ENCODE measurements around the gene GPC6. TPM values are rescaled to one million over a fixed set of nuclear protein-coding genes. Genes with fewer than 3 reads are reported as not detected.
"Not testable (repeated sequence)": the region's sequence is repeated elsewhere in the genome, so short reads cannot be mapped to it uniquely, and the experiment has no call there.

The GPC6 gene
- total and polyA plus RNA-seq, 2 experiments from 2014 or later = 26.0 to 92.8 TPM

GRCh38 chr13:93200626-93201025, 26.0 kb upstream of the GPC6 start:
- Histone ChIP-seq H3K4me2 (no peak overlapping the region), H3K4me1 (ENCODE audit: insufficient read depth) (no peaks in the 10 kb centered on the region), H3K27ac (no peak overlapping the region), H3K27me3 (no peaks in the 10 kb centered on the region), H3K4me3 (no peak overlapping the region), H3K36me3 (replicated peaks; ENCODE audit: insufficient read depth, low read depth) (no peaks in the 10 kb centered on the region), H3K79me2 (no peaks in the 10 kb centered on the region), H2AFZ (no peak overlapping the region), H4K20me1 (ENCODE audit: insufficient read depth, poor library complexity, severe bottlenecking) (no peaks in the 10 kb centered on the region), H3K9me3 (ENCODE audit: low read depth) (no peaks in the 10 kb centered on the region), H3K9me2 (replicated peaks; ENCODE audit: insufficient read depth) (no peaks in the 10 kb centered on the region)
- TF ChIP-seq EZH2 (IDR thresholded peaks at IDR 0.05; ENCODE audit: borderline replicate concordance) = no peak
- TF ChIP-seq CTCF (IDR thresholded peaks at IDR 0.05; ENCODE audit: poor library complexity) = no peak
- DNase-seq (ENCODE audit: low spot score) = no peak

- H3K27ac ChIP-seq = no peak overlapping the region
- H2AFZ ChIP-seq = no peak overlapping the region
- no peak overlapping the region for H3K4me3 ChIP-seq
- no peaks in the 10 kb centered on the region for H3K4me1 ChIP-seq (ENCODE audit: insufficient read depth)
- H3K9me2 ChIP-seq (replicated peaks; ENCODE audit: insufficient read depth) = no peaks in the 10 kb centered on the region
- H3K9me3 ChIP-seq (ENCODE audit: low read depth) = no peaks in the 10 kb centered on the region
- no peak overlapping the region for H3K4me2 ChIP-seq
- DNase-seq (ENCODE audit: low spot score) = no peak
- no peaks in the 10 kb centered on the region for H3K27me3 ChIP-seq
- H3K79me2 ChIP-seq = no peaks in the 10 kb centered on the region
- H3K36me3 ChIP-seq (replicated peaks; ENCODE audit: insufficient read depth, low read depth) = no peaks in the 10 kb centered on the region
- no peaks in the 10 kb centered on the region for H4K20me1 ChIP-seq (ENCODE audit: insufficient read depth, poor library complexity, severe bottlenecking)
- 33% methylated on average over 1 of the region's 1 CpG for WGBS (ENCODE audit: low lambda C conversion rate, missing lambda C conversion rate)
- no peak for TF ChIP-seq EZH2phosphoT487 (IDR thresholded peaks at IDR 0.05; ENCODE audit: low read depth, severe bottlenecking, unreplicated experiment)
- no peak for TF ChIP-seq EZH2 (IDR thresholded peaks at IDR 0.05; ENCODE audit: borderline replicate concordance)
- TF ChIP-seq CTCF (IDR thresholded peaks at IDR 0.05; ENCODE audit: poor library complexity) = no peak
Observed at GRCh38 chr13:93201992-93202558, 24.5 kb upstream of the GPC6 start.

- H4K20me1 ChIP-seq (ENCODE audit: insufficient read depth, poor library complexity, severe bottlenecking); H3K4me1 ChIP-seq (ENCODE audit: insufficient read depth); H3K27ac ChIP-seq; DNase-seq (ENCODE audit: low spot score); H3K4me3 ChIP-seq; H3K27me3 ChIP-seq; H3K36me3 ChIP-seq (replicated peaks; ENCODE audit: insufficient read depth, low read depth); H2AFZ ChIP-seq; H3K4me2 ChIP-seq; H3K9me2 ChIP-seq (replicated peaks; ENCODE audit: insufficient read depth); H3K79me2 ChIP-seq; H3K9me3 ChIP-seq (ENCODE audit: low read depth): not testable (repeated sequence)
- 92% methylated on average over 24 of the region's 24 CpGs for WGBS (ENCODE audit: low lambda C conversion rate, missing lambda C conversion rate)
Observed at GRCh38 chr13:93206778-93207392, 19.7 kb upstream of the GPC6 start.

- H2AFZ ChIP-seq = no peak overlapping the region
- no peaks in the 10 kb centered on the region for H3K9me3 ChIP-seq (ENCODE audit: low read depth)
- H3K36me3 ChIP-seq (replicated peaks; ENCODE audit: insufficient read depth, low read depth) = no peaks in the 10 kb centered on the region
- H3K4me3 ChIP-seq = no peak overlapping the region
- no peaks in the 10 kb centered on the region for H3K27me3 ChIP-seq
- H3K9me2 ChIP-seq (replicated peaks; ENCODE audit: insufficient read depth) = no peaks in the 10 kb centered on the region
- DNase-seq (ENCODE audit: low spot score) = no peak
- TF ChIP-seq CTCF (IDR thresholded peaks at IDR 0.05; ENCODE audit: poor library complexity) (no peak), EZH2phosphoT487 (IDR thresholded peaks at IDR 0.05; ENCODE audit: low read depth, severe bottlenecking, unreplicated experiment) (no peak), EZH2 (IDR thresholded peaks at IDR 0.05; ENCODE audit: borderline replicate concordance) (no peak)
- 93% methylated on average over 1 of the region's 1 CpG for WGBS (ENCODE audit: low lambda C conversion rate, missing lambda C conversion rate)
- no peak overlapping the region for H3K4me2 ChIP-seq
- H3K4me1 ChIP-seq (ENCODE audit: insufficient read depth) = no peaks in the 10 kb centered on the region
- H3K79me2 ChIP-seq = no peaks in the 10 kb centered on the region
- H4K20me1 ChIP-seq (ENCODE audit: insufficient read depth, poor library complexity, severe bottlenecking) = no peaks in the 10 kb centered on the region
- H3K27ac ChIP-seq = no peak overlapping the region
Observed at GRCh38 chr13:93216122-93216521, 10.5 kb upstream of the GPC6 start.
